Measurements from ENCODE around the gene TUBA4A. TPM values are rescaled to one million over a fixed set of nuclear protein-coding genes. Genes with fewer than 3 reads are reported as not detected.

Gene TUBA4A
- total RNA-seq, 2 experiments from 2014 or later, result 96.0 to 186 TPM

GRCh38 chr2:219228041-219228910, 25.4 kb downstream of the TUBA4A start:
- Histone ChIP-seq H3K4me2 (ENCODE audit: low read length) (peak overlapping the region; percentile 99), H3K79me2 (ENCODE audit: insufficient read depth, low read depth, low read length) (peaks cover 19% of the 10 kb centered on the region; the same call in 1 of the 2 replicates), H3K4me1 (ENCODE audit: insufficient read depth, low read length, poor library complexity, severe bottlenecking) (peaks cover 16% of the 10 kb centered on the region), H3K9me3 (ENCODE audit: low read length) (no peaks in the 10 kb centered on the region), H2AFZ (ENCODE audit: low read length) (peak overlapping the region; percentile 32; the same call in 1 of the 2 replicates), H4K20me1 (ENCODE audit: insufficient read depth, low read length) (no peaks in the 10 kb centered on the region), H3K4me3 (ENCODE audit: low read depth, low read length, poor library complexity, severe bottlenecking) (peak overlapping the region; percentile 87), H3K27ac (ENCODE audit: low read depth, low read length, poor library complexity, severe bottlenecking) (no peak overlapping the region), H3K36me3 (ENCODE audit: insufficient read depth, low read length) (peaks cover 51% of the 10 kb centered on the region), H3K9me2 (ENCODE audit: insufficient read depth, low read length) (no peaks in the 10 kb centered on the region)
- BruUV-seq (replicated peaks), result no TSS peak
- CTCF ChIA-PET (ENCODE audit: unreplicated experiment), result interaction anchor here (0.6 kb wide), 1 partner anchor 373 kb away, joined by 3 read pairs; no protein-coding TSS in a partner anchor
- TF ChIP-seq EZH2phosphoT487 (IDR thresholded peaks at IDR 0.05; ENCODE audit: borderline replicate concordance, low read depth, low read length), result no peak
- intact Hi-C loops (cut with micrococcal nuclease; ENCODE audit: unreplicated experiment), result no loop called here
- DNase-seq (ENCODE audit: low spot score), result no peak
- POLR2A ChIA-PET, result interaction anchor here (0.8 to 6.0 kb wide), 5 partner anchors 20 to 67 kb away, joined by 3 to 28 read pairs (median 3); partner anchors contain the start of gene ZFAND2B

GRCh38 chr2:219225350-219225749, 28.4 kb downstream of the TUBA4A start:
- TF ChIP-seq EZH2phosphoT487 (IDR thresholded peaks at IDR 0.05; ENCODE audit: borderline replicate concordance, low read depth, low read length) (no peak), CTCF (conservative IDR thresholded peaks at IDR 0.05; ENCODE audit: low read length) (no peak)
- no peaks in the 10 kb centered on the region for H3K9me2 ChIP-seq (ENCODE audit: insufficient read depth, low read length)
- no peak overlapping the region for H2AFZ ChIP-seq (ENCODE audit: low read length)
- no peak overlapping the region for H3K27ac ChIP-seq (ENCODE audit: low read depth, low read length, poor library complexity, severe bottlenecking)
- H3K79me2 ChIP-seq (ENCODE audit: insufficient read depth, low read depth, low read length), result no peaks in the 10 kb centered on the region; the same call in 1 of the 2 replicates
- intact Hi-C loops (cut with micrococcal nuclease; ENCODE audit: unreplicated experiment), result no loop called here
- POLR2A ChIA-PET, result no interaction called here
- CTCF ChIA-PET (ENCODE audit: unreplicated experiment), result no interaction called here
- no TSS peak for BruUV-seq (replicated peaks)
- no peak overlapping the region for H3K4me2 ChIP-seq (ENCODE audit: low read length)
- peaks cover 8% of the 10 kb centered on the region for H3K4me1 ChIP-seq (ENCODE audit: insufficient read depth, low read length, poor library complexity, severe bottlenecking)
- no peaks in the 10 kb centered on the region for H4K20me1 ChIP-seq (ENCODE audit: insufficient read depth, low read length)
- no peak for DNase-seq (ENCODE audit: low spot score)
- H3K9me3 ChIP-seq (ENCODE audit: low read length), result no peaks in the 10 kb centered on the region
- peaks cover 58% of the 10 kb centered on the region for H3K36me3 ChIP-seq (ENCODE audit: insufficient read depth, low read length)
- H3K4me3 ChIP-seq (ENCODE audit: low read depth, low read length, poor library complexity, severe bottlenecking), result no peak overlapping the region

GRCh38 chr2:219223831-219224610, 29.7 kb downstream of the TUBA4A start:
- POLR2A ChIA-PET, result no interaction called here
- Histone ChIP-seq H2AFZ (ENCODE audit: low read length) (no peak overlapping the region), H3K9me2 (ENCODE audit: insufficient read depth, low read length) (no peaks in the 10 kb centered on the region), H3K27ac (ENCODE audit: low read depth, low read length, poor library complexity, severe bottlenecking) (no peak overlapping the region), H3K79me2 (ENCODE audit: insufficient read depth, low read depth, low read length) (no peaks in the 10 kb centered on the region; the same call in 1 of the 2 replicates), H3K4me2 (ENCODE audit: low read length) (no peak overlapping the region), H3K36me3 (ENCODE audit: insufficient read depth, low read length) (peaks cover 61% of the 10 kb centered on the region), H3K4me3 (ENCODE audit: low read depth, low read length, poor library complexity, severe bottlenecking) (no peak overlapping the region), H3K4me1 (ENCODE audit: insufficient read depth, low read length, poor library complexity, severe bottlenecking) (peaks cover 8% of the 10 kb centered on the region), H3K9me3 (ENCODE audit: low read length) (no peaks in the 10 kb centered on the region), H4K20me1 (ENCODE audit: insufficient read depth, low read length) (no peaks in the 10 kb centered on the region)
- BruUV-seq (replicated peaks), result no TSS peak
- CTCF ChIA-PET (ENCODE audit: unreplicated experiment), result no interaction called here
- TF ChIP-seq EZH2phosphoT487 (IDR thresholded peaks at IDR 0.05; ENCODE audit: borderline replicate concordance, low read depth, low read length) (no peak), CTCF (conservative IDR thresholded peaks at IDR 0.05; ENCODE audit: low read length) (no peak)
- intact Hi-C loops (cut with micrococcal nuclease; ENCODE audit: unreplicated experiment), result no loop called here
- no peak for DNase-seq (ENCODE audit: low spot score)

Data from OCI-LY7 (cell line).